CD4-positive, alpha-beta T cell (primary cell): ENCODE data around the gene CALHM5. TPM values are rescaled to one million over a fixed set of nuclear protein-coding genes. Genes with fewer than 3 reads are reported as not detected.

Source experiments
- ATAC-seq: fragments of 200-7000 bp; cut with Tn5 transposase; one replicate; pipeline ENCODE4 v1.10.0; 2022; ENCODE audit warnings: mild to moderate bottlenecking; ENCODE audit not compliant: poor library complexity
- CTCF ChIA-PET: fragments of 350-600 bp; sonication (Branson Sonifier 250); formaldehyde crosslinking; loops from one replicate; lab custom pipeline; 2021; ENCODE audit warnings: antibody characterized with exemption, inconsistent platforms; lab: Charles Lee
- POLR2A ChIA-PET: fragments of 350-600 bp; sonication (Branson Sonifier 250); formaldehyde crosslinking; loops from one replicate; lab custom pipeline; 2021; ENCODE audit warnings: antibody characterized with exemption, inconsistent platforms; lab: Charles Lee
- DNase-seq, 14 experiments: peaks; one replicate each; pipeline ENCODE4 v3.0.0-alpha.2; 2013 to 2020; ENCODE audit warnings: mixed read lengths in 2 of 14
- H3K27ac ChIP-seq, 2 donors: one replicate each; pipeline versions ENCODE4 v1.5.1 to v1.7.0; 2013; ENCODE audit warnings: low read length in 2 of 2, low read depth in 1 of 2, mild to moderate bottlenecking in 1 of 2
- H3K27me3 ChIP-seq, 2 experiments: 1 replicate in 1 of 2; 2 replicates in 1 of 2; pipeline versions ENCODE4 v1.6.1 to v1.7.0; 2013; ENCODE audit warnings: low read length in 2 of 2, control low read depth in 1 of 2, mild to moderate bottlenecking in 1 of 2, moderate library complexity in 1 of 2; ENCODE audit not compliant: insufficient read depth in 2 of 2, control insufficient read depth in 1 of 2
- H3K36me3 ChIP-seq: one replicate; pipeline ENCODE4 v1.6.1; 2013; ENCODE audit warnings: low read length, control low read depth; ENCODE audit not compliant: insufficient read depth
- H3K4me1 ChIP-seq: one replicate; pipeline ENCODE4 v1.6.1; 2013; ENCODE audit warnings: low read length, control low read depth; ENCODE audit not compliant: insufficient read depth
- H3K4me3 ChIP-seq: one replicate; pipeline ENCODE4 v1.5.1; 2013; ENCODE audit warnings: mild to moderate bottlenecking, low read length, moderate library complexity
- H3K9me3 ChIP-seq, 2 experiments: 1 replicate in 1 of 2; 2 replicates in 1 of 2; pipeline versions ENCODE4 v1.6.1 to v1.7.0; 2013; ENCODE audit warnings: low read length in 2 of 2, mild to moderate bottlenecking in 2 of 2, control low read depth in 1 of 2, moderate library complexity in 1 of 2; ENCODE audit not compliant: control insufficient read depth in 1 of 2, insufficient read depth in 1 of 2
- H3K27ac Mint-ChIP-seq: one replicate; pipeline ENCODE4 v1.8.0; 2020; ENCODE audit warnings: mixed read lengths
- H3K27me3 Mint-ChIP-seq: one replicate; pipeline ENCODE4 v1.8.0; 2021; ENCODE audit warnings: mixed read lengths
- H3K36me3 Mint-ChIP-seq: one replicate; pipeline ENCODE4 v1.8.0; 2021; ENCODE audit warnings: low read depth, mixed read lengths
- H3K4me1 Mint-ChIP-seq: one replicate; pipeline ENCODE4 v1.8.0; 2021; ENCODE audit warnings: low read depth, mixed read lengths
- H3K4me3 Mint-ChIP-seq: one replicate; pipeline ENCODE4 v1.8.0; 2020; ENCODE audit warnings: mild to moderate bottlenecking, mixed read lengths
- H3K9me3 Mint-ChIP-seq: one replicate; pipeline ENCODE4 v1.8.0; 2020; ENCODE audit warnings: mixed read lengths
- CTCF ChIP-seq: fragments of 200-600 bp; IDR thresholded peaks from one replicate; pipeline ENCODE4 v1.8.0; 2022; ENCODE audit warnings: antibody characterized with exemption, mild to moderate bottlenecking
- intact Hi-C, 2 experiments: fragments of 100-400 bp; cut with DNase I in 1 of 2; cut with micrococcal nuclease in 1 of 2; formaldehyde crosslinking; loops; one replicate each; pipeline versions ENCODE4 v1.15.1 to v1.9.0; 2023 to 2025; cut with DNase I, micrococcal nuclease
- total RNA-seq, 174 experiments: library from RNA in 2 of 174; stranded (reverse) in 2 of 174; gene quantifications; one replicate each; pipeline ENCODE4 v1.2.3 and lab custom pipeline; 2021 to 2026

CALHM5 gene
- total RNA-seq, 2 experiments from 2014 or later = not detected

GRCh38 chr6:116568821-116569755, 57.6 kb downstream of the CALHM5 start:
- intact Hi-C loops = loop anchor here in 1 of 2 experiments (5.0 to 10.0 kb wide), 2 partner anchors 287 to 1106 kb away; partner anchors contain the start of gene NUS1
- Histone ChIP-seq H3K36me3 (peaks cover 4% of the 10 kb centered on the region), H3K27me3 (peaks cover 0 to 9% of the 10 kb centered on the region in 2 experiments), H3K27ac (no peak overlapping the region), H3K4me1 (peaks cover 19% of the 10 kb centered on the region), H3K9me3 (no peaks in the 10 kb centered on the region), H3K4me3 (no peak overlapping the region)
- Mint-ChIP-seq H3K4me3 (peak overlapping the region; percentile 95), H3K36me3 (peaks cover 22% of the 10 kb centered on the region), H3K27ac (peak overlapping the region; percentile 97), H3K27me3 (peaks cover 7% of the 10 kb centered on the region), H3K4me1 (peaks cover 44% of the 10 kb centered on the region), H3K9me3 (no peaks in the 10 kb centered on the region)
- CTCF ChIA-PET = no interaction called here
- POLR2A ChIA-PET = no interaction called here
- TF ChIP-seq CTCF = no peak
- ATAC-seq = no peak
- peak in 2 of 14 experiments; percentile 9 to 22 for DNase-seq

DNA sequence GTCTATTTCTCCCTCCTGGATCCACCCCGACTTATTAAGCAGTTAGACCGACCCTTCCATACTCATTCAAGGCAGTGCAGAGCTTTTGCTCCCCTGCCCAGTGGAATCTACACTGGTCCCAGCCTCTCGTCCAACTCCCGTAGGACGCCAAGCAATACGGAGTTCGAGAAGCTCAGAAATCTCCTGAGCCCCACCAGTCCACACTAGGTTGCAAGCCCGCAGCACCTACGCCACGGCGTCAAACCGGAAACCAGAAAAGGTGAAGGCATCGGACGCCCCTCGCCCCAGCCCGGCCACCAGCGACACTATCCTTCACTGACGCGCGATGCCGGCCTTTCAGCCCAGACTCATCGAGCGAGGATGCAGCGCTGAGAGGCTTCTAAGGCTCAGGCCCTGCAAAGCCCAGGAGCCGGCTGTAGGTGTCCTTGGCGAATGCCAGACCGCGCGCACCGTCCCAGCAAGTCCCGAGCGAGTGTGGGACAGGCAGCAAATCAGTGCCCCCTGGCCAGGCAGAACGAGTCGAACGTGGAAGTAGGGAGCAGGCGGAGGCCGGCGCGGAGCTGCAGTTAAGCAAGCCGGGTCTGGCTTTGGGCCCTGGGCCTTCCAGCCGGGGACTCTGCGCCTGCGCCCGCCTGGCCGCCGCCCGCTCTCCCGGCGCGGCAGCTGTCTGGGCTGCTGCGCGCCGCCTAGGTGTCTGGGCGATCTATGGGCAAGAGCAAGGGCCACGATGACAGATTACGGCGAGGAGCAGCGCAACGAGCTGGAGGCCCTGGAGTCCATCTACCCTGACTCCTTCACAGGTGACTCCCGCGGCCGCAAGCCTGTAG, 59.6 kb downstream of the CALHM5 start, which contains the start of gene RWDD1:
RWDD1 (plus strand) TSS at position 649 of the 827 bp plus-strand sequence; CDS start at position 728, 79 bp downstream.
- Histone ChIP-seq H3K4me1 (peaks cover 11% of the 10 kb centered on the region), H3K9me3 (no peaks in the 10 kb centered on the region), H3K27ac (peak within 1 kb of the TSS; percentile 85 to 95), H3K36me3 (peaks cover 16% of the 10 kb centered on the region), H3K4me3 (peak within 1 kb of the TSS; percentile 90), H3K27me3 (no peaks in the 10 kb centered on the region)
- peak within 1 kb of the TSS; percentile 97 for H3K27ac Mint-ChIP-seq
- H3K4me1 Mint-ChIP-seq = peaks cover 55% of the 10 kb centered on the region
- peaks cover 34% of the 10 kb centered on the region for H3K36me3 Mint-ChIP-seq
- ChIA-PET CTCF (interaction anchor here (0.7 to 2.6 kb wide), 7 partner anchors 10 to 470 kb away, joined by 3 to 10 read pairs (median 5); partner anchors contain the start of genes NT5DC1 and TSPYL1), POLR2A (interaction anchor here (0.6 to 3.4 kb wide), 29 partner anchors 8 to 1031 kb away, joined by 3 to 121 read pairs (median 4); partner anchors contain the start of genes DSE, GOPC, KPNA5 and NT5DC1)
- intact Hi-C loops = loop anchor here (2.0 to 5.0 kb wide), 3 partner anchors 96 to 469 kb away; partner anchors contain the start of genes ZUP1 (in 2 of the 2) and NT5DC1 (in 1 of the 2)
- H3K27me3 Mint-ChIP-seq = no peaks in the 10 kb centered on the region
- no peaks in the 10 kb centered on the region for H3K9me3 Mint-ChIP-seq
- no peak for TF ChIP-seq CTCF
- peak; percentile 96 to 100 (median 97) for DNase-seq
- peak within 1 kb of the TSS; percentile 95 for H3K4me3 Mint-ChIP-seq
- peak; percentile 94 for ATAC-seq

- H3K4me1 Mint-ChIP-seq = peaks cover 60% of the 10 kb centered on the region
- H3K4me3 Mint-ChIP-seq = peak overlapping the region; percentile 95
- no peak for DNase-seq
- POLR2A ChIA-PET = interaction anchor here (0.6 to 3.4 kb wide), 27 partner anchors 8 to 1031 kb away, joined by 3 to 121 read pairs (median 4); partner anchors contain the start of genes DSE, GOPC, KPNA5 and NT5DC1
- H3K36me3 ChIP-seq = peaks cover 21% of the 10 kb centered on the region
- peaks cover 11% of the 10 kb centered on the region for H3K4me1 ChIP-seq
- peaks cover 40% of the 10 kb centered on the region for H3K36me3 Mint-ChIP-seq
- no peaks in the 10 kb centered on the region for H3K27me3 ChIP-seq
- H3K9me3 ChIP-seq = no peaks in the 10 kb centered on the region
- CTCF ChIA-PET = interaction anchor here (0.7 to 2.6 kb wide), 7 partner anchors 11 to 471 kb away, joined by 3 to 10 read pairs (median 5); partner anchors contain the start of genes NT5DC1 and TSPYL1
- no peaks in the 10 kb centered on the region for H3K27me3 Mint-ChIP-seq
- no peak for TF ChIP-seq CTCF
- H3K4me3 ChIP-seq = peak overlapping the region; percentile 90
- intact Hi-C loops = loop anchor here (2.0 to 5.0 kb wide), 3 partner anchors 96 to 469 kb away; partner anchors contain the start of genes ZUP1 (in 2 of the 2) and NT5DC1 (in 1 of the 2)
- peak overlapping the region; percentile 85 to 95 for H3K27ac ChIP-seq
- H3K9me3 Mint-ChIP-seq = no peaks in the 10 kb centered on the region
- peak overlapping the region; percentile 97 for H3K27ac Mint-ChIP-seq
- no peak for ATAC-seq
Measured at GRCh38 chr6:116571683-116572000, 60.2 kb downstream of the CALHM5 start.
